Right lobe of liver (tissue), 6 donors: ENCODE results near the gene FASTKD3. TPM values are rescaled to one million over a fixed set of nuclear protein-coding genes. Genes with fewer than 3 reads are reported as not detected.
A peak's percentile ranks its signal among the peaks of the same experiment; 100 is the strongest.

Experiments used
- ATAC-seq, 4 donors: fragments of 200-7000 bp; cut with Tn5 transposase; one replicate each; pipeline ENCODE4 v1.9.1; 2020; ENCODE audit warnings: mild to moderate bottlenecking in 4 of 4, moderate library complexity in 4 of 4
- DNase-seq, 3 donors: peaks; one replicate each; pipeline ENCODE4 v3.0.0-alpha.2; 2020
- H3K27ac ChIP-seq, 3 donors: fragments of 200-600 bp; one replicate each; pipeline ENCODE4 v1.8.0; 2022
- H3K27me3 ChIP-seq, 2 donors: fragments of 200-600 bp; one replicate each; pipeline ENCODE4 v1.8.0; 2022
- H3K36me3 ChIP-seq, 4 donors: fragments of 200-600 bp; sonication (generic) in 1 of 4; one replicate each; pipeline versions ENCODE4 v1.5.1 to v1.8.0; 2017 to 2022; ENCODE audit warnings: control low read depth in 1 of 4
- H3K4me1 ChIP-seq, 4 donors: fragments of 200-600 bp; sonication (generic) in 1 of 4; one replicate each; pipeline versions ENCODE4 v1.5.1 to v1.8.0; 2017 to 2022; ENCODE audit warnings: control low read depth in 1 of 4
- H3K4me3 ChIP-seq, 3 donors: fragments of 200-600 bp; one replicate each; pipeline ENCODE4 v1.8.0; 2022
- H3K9me3 ChIP-seq, 4 donors: fragments of 200-600 bp; sonication (generic) in 1 of 4; one replicate each; pipeline versions ENCODE4 v1.5.1 to v1.8.0; 2017 to 2022; ENCODE audit warnings: control low read depth in 1 of 4
- POLR2A ChIP-seq: fragments of 450-650 bp; IDR thresholded peaks from one replicate; pipeline ENCODE4 v1.6.1; 2017; ENCODE audit warnings: antibody characterized with exemption, mild to moderate bottlenecking
- WGBS: methylation state at CpG from one replicate; pipeline ENCODE4 v1.1.6; 2018; ENCODE audit warnings: low coverage, low lambda C conversion rate; ENCODE audit not compliant: insufficient coverage; ENCODE audit errors: missing lambda C conversion rate; 5-methylcytosine and 5-hydroxymethylcytosine counted together
- intact Hi-C, 2 donors: fragments of 100-400 bp; cut with DNase I; formaldehyde crosslinking; loops; one replicate each; pipeline versions ENCODE4 v1.11.2 to v1.14.1; 2022
- total RNA-seq, 6 experiments: library from RNA; depleted of rRNA in 2 of 6; stranded (reverse); fragments of >200 nt in 2 of 6; fragmentation: NEBNext Ultra II Directional in 3 of 6; extraction: Animal tissue kit (Norgen Biotek cat#: 25700) in 3 of 6; gene quantifications; one replicate each; pipeline versions ENCODE4 v1.1.0 to v1.2.4, GENCODE V29; 2016 to 2023
- TF ChIP-seq, protein P1 (sequence below), 4 donors: fragments of 200-600 bp in 3 of 4; fragments of 450-650 bp in 1 of 4; IDR thresholded peaks; one replicate each; pipeline versions ENCODE4 v1.5.1 to v1.8.0; 2016 to 2022; ENCODE audit warnings: antibody characterized with exemption in 4 of 4, mild to moderate bottlenecking in 2 of 4
- donor health status: DM: no; HTN: yes; CAD: no.
- donor health status: DM: no; HTN: no; CAD: no.
- donor health status: DM: no; HTN: no; CAD: no.
- donor health status: DM: no; HTN: yes; CAD: no.
- donor health status: DM: no; HTN: yes; CAD: no.

FASTKD3 gene
- total RNA-seq, 6 experiments from 2014 or later: 3.8 to 9.6 (median 6.1) TPM

DNA sequence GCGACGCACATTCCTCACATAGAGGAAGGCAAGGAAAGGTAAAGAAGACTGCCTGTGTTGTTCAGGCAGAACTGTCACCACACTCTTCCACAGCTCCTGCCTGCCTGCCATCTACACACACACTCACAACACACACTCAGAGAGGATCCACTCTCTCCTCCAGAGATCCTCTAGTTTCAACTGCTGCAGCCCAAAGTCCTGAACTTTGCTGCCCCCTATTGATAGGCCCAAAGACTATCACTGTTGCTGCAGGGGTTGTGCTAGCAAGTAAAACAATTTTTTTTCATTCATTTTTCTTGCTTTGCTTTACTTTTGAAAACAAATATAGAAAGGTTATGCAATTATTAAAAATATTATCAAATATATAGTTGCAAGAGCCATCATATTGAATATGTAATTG lies 12.0 kb downstream of the FASTKD3 start:
- Histone ChIP-seq H3K36me3 (peaks cover 0 to 28% (median 17%) of the 10 kb centered on the region in 4 donors), H3K4me3 (no peak overlapping the region), H3K27ac (no peak overlapping the region), H3K9me3 (no peaks in the 10 kb centered on the region), H3K4me1 (peaks cover 0 to 10% (median 3%) of the 10 kb centered on the region in 4 donors), H3K27me3 (no peaks in the 10 kb centered on the region)
- ATAC-seq (peak; percentile 86 to 92 (median 90)), DNase-seq (no peak)
- TF ChIP-seq, protein P1, sequence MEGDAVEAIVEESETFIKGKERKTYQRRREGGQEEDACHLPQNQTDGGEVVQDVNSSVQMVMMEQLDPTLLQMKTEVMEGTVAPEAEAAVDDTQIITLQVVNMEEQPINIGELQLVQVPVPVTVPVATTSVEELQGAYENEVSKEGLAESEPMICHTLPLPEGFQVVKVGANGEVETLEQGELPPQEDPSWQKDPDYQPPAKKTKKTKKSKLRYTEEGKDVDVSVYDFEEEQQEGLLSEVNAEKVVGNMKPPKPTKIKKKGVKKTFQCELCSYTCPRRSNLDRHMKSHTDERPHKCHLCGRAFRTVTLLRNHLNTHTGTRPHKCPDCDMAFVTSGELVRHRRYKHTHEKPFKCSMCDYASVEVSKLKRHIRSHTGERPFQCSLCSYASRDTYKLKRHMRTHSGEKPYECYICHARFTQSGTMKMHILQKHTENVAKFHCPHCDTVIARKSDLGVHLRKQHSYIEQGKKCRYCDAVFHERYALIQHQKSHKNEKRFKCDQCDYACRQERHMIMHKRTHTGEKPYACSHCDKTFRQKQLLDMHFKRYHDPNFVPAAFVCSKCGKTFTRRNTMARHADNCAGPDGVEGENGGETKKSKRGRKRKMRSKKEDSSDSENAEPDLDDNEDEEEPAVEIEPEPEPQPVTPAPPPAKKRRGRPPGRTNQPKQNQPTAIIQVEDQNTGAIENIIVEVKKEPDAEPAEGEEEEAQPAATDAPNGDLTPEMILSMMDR (IDR thresholded peaks at IDR 0.05): peak; percentile 68 to 85 (median 76)
- TF ChIP-seq POLR2A: no peak
- intact Hi-C loops: no loop called here
- WGBS: 95% methylated on average over 2 of the region's 2 CpGs

DNA sequence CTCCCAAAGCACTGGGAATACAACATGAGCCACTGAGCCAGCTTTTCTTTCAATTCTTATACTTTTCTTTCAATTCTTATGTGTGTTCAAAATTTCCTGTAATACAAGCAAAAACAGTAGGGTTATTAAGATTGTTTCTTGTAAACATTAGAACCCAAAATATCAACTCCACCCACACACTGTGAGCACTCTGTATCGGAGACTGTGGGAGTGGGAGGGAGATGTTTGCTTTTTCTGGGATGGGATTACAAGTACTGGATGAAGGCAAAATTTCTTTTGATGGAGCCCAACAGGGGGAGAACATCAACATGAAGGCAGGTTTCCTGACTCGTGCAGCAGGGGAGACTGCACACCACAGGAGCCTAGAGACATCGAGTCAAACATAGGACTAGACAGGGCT lies 13.2 kb downstream of the FASTKD3 start:
- peaks cover 0 to 17% (median 9%) of the 10 kb centered on the region in 4 donors for H3K36me3 ChIP-seq
- H3K27me3 ChIP-seq: no peaks in the 10 kb centered on the region
- no peak overlapping the region for H3K4me3 ChIP-seq
- no peaks in the 10 kb centered on the region for H3K9me3 ChIP-seq
- DNase-seq (no peak), ATAC-seq (no peak)
- intact Hi-C loops: no loop called here
- peaks cover 0 to 20% (median 3%) of the 10 kb centered on the region in 4 donors for H3K4me1 ChIP-seq
- no peak overlapping the region for H3K27ac ChIP-seq
- no peak for TF ChIP-seq POLR2A
- TF ChIP-seq, protein P1 (IDR thresholded peaks at IDR 0.05): no peak
- 62% methylated on average over 3 of the region's 3 CpGs for WGBS

DNA sequence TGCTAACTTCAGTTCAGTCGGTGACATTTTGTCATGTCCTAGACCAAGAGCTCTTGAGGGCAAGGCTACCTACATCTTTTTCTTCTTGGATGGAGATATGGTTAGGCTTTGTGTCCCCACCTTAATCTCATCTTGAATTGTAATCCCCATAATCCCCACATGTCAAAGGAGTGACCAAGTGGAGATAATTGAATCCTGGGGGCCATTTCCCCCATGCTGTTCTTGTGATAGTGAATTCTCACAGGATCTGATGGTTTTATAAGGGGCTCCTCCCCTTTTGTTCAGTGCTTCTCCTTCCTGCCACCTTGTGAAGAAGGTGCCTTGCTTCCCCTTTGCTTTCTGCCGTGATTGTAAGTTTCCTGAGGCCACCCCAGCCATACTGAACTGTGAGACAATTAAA lies 15.8 kb downstream of the FASTKD3 start:
- peaks cover 0 to 20% (median 3%) of the 10 kb centered on the region in 4 donors for H3K4me1 ChIP-seq
- H3K4me3 ChIP-seq: no peak overlapping the region
- no peaks in the 10 kb centered on the region for H3K27me3 ChIP-seq
- H3K27ac ChIP-seq: no peak overlapping the region
- 68% methylated on average over 2 of the region's 2 CpGs for WGBS
- no peaks in the 10 kb centered on the region for H3K9me3 ChIP-seq
- no peak for TF ChIP-seq POLR2A
- TF ChIP-seq, protein P1 (IDR thresholded peaks at IDR 0.05): no peak
- ATAC-seq (no peak), DNase-seq (no peak)
- intact Hi-C loops: no loop called here
- H3K36me3 ChIP-seq: no peaks in the 10 kb centered on the region

DNA sequence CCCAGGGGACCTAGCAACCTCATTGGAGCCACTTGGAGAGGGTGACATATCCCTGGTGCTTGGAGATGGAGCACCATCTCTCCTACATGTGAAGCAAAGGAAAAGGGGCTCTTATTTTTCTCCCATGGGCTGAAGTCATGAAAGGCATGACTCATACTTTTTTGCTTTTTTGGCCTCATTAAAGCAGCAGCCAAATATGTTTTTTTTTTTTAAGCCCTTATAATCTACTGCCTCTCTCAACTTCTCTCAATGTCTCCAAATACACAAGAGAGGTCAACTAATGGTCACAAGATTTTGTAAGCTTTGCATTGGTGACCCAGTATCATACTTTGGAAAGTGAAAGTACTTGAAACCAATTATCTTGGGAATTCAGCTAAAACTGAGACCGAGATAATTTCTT lies 16.3 kb downstream of the FASTKD3 start:
- intact Hi-C loops: no loop called here

More for the DNA sequence above, 16.3 kb downstream of the FASTKD3 start:
- Histone ChIP-seq H3K4me1 (peaks cover 0 to 20% (median 3%) of the 10 kb centered on the region in 4 donors), H3K36me3 (no peaks in the 10 kb centered on the region), H3K9me3 (no peaks in the 10 kb centered on the region), H3K27ac (peak overlapping the region in 1 of 3 donors; percentile 38), H3K27me3 (no peaks in the 10 kb centered on the region), H3K4me3 (no peak overlapping the region)
- DNase-seq (no peak), ATAC-seq (no peak)
- TF ChIP-seq, protein P1 (IDR thresholded peaks at IDR 0.05): no peak
- no peak for TF ChIP-seq POLR2A
- 77% methylated on average over 1 of the region's 1 CpG for WGBS
